Stimulated activated CD4-positive, alpha-beta T cell treated with anti-CD3 and anti-CD28 coated beads, TNF-alpha, amount 100 ng/mL, for 48 hours (primary cell): Measurements from ENCODE around the gene SPATA25.
"Not testable (repeated sequence)": the region's sequence is repeated elsewhere in the genome, so short reads cannot be mapped to it uniquely, and the experiment has no call there.

Experiments used
- DNase-seq, 3 donors: peaks; one replicate each; pipeline ENCODE4 v3.0.0-alpha.2; 2020; ENCODE audit warnings: low read depth in 3 of 3

Gene SPATA25

GRCh38 chr20:45892828-45893500 lies 5.5 kb upstream of the SPATA25 start:
- DNase-seq, result no peak

DNA sequence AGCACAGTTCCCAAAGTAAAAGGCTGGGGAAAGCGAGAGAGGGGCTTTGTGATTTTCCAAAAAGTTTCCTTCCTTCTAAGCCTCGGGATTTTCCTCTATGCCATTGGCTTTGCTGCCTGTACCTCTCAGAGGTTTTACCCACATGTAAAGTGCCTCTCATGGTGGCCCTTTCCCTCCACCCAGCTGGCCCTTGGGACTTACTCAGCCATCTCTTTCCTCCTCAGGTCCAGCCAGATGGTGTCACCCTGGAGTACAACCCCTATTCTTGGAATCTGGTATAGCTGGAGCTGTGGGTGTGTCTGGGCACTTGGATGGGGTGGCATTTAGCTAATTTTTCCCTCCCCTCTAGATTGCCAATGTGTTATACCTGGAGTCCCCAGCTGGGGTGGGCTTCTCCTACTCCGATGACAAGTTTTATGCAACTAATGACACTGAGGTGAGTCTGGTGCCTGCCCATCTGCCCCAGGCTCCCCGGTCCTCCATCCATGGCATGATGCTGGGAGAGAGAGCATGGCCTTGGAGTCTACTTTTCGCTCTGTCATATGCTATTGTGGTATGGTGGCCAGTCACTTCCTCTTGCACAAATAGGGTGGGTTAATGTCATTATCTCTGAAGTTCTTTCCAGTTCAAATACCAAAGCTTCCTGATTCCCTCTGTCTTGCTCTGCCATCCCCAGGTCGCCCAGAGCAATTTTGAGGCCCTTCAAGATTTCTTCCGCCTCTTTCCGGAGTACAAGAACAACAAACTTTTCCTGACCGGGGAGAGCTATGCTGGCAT lies 4.8 kb upstream of the SPATA25 start:
- no peak for DNase-seq

GRCh38 chr20:45890985-45891983 lies 3.9 kb upstream of the SPATA25 start, which contains the start of the genes CTSA and NEURL2:
CTSA (plus strand) TSS chr20:45891335; CDS start chr20:45891569, 234 bp downstream.
NEURL2 (minus strand) TSS chr20:45891208; CDS start chr20:45890991, 217 bp downstream.
- peak; percentile 74 to 76 (median 75) for DNase-seq

GRCh38 chr20:45890077-45890984 lies 2.9 kb upstream of the SPATA25 start:
- peak in 2 of 3 donors; percentile 29 to 48 for DNase-seq

DNA sequence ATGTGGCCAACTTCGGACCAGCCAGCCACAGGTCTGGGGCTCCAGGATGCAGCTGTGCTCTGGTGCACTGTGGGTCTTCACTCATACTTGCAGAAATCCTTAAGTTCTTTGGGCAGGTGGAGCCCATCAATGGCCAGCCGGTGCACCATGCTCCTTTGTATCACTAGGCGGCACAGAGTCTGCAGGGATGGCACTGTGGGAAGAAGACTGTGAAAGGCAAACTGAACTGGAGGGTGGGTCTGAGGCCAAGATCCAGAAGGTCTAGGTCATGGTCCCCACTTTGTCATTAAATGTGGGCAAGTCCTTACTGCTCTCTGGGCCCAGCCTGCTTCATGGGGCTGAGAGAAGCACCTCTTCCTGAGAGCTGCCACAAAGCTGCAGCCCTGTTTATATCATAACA lies 1.3 kb upstream of the SPATA25 start:
- no peak for DNase-seq

- DNase-seq, result no peak
These were observed 654 bp downstream of the SPATA25 start for GRCh38 chr20:45886590-45887345.

- no peak for DNase-seq
These were observed 4.3 kb downstream of the SPATA25 start for GRCh38 chr20:45883100-45883469.

DNA sequence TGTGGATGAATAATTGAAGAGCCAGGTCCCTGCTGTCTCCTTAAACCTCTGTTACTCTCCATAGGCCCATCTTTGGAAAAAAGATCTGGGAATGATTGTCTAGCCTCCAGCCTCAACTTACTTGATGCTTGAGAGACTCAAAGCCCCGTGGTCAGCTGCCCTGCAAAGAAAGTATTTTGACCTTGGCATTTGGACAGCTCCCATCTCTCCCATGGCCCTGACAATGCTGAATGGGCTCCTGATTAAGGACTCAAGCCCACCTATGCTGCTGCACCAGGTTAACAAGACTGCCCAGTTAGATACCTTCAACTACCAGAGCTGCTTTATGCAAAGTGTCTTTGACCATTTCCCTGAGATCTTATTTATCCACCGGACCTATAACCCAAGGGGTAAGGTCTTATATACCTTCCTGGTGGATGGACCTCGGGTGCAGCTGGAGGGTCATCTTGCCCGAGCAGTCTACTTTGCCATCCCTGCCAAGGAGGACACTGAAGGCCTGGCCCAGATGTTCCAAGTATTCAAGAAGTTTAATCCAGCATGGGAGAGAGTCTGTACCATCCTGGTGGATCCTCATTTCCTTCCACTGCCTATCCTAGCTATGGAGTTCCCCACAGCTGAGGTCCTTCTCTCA lies 4.8 kb downstream of the SPATA25 start:
- DNase-seq, result no peak

DNA sequence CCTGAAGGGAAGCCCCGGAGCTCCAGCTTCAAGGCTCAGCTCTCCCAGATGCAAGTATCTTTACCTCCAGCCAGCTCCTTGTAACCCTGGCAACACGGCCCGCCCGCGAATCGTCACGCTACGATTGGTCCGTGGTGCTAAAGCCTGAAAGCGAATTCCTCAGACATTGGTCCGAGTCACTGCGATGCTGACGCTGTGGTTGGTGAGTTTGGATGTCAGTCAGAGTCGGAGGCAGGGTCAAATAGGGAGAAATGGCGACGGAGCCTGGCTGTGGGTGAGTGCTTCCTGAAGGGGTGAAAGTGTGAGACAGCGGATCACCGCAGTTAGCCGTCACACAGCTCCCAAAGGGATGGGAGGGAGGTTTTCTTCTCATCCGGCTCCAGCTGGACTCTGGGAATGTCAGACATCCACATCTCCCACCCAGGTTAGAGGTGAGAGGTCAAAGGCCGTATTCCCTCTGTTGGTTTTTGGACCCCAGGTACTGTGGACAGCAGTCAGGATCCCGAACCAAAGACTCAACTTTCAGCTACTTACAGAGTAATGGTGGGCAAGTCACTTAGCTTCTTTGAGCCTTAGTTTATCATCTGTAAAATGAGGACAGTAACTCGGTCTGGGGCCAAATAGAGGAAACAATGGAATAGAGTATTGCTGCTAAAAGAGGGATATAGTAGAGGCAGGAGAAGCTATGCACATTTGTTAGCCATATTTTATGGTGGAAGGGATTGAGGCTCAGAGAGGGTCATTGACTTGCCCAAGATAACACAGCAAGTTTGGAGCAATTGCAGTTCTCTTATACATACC lies 6.2 kb downstream of the SPATA25 start, which contains the start of gene ZSWIM1:
Gene ZSWIM1, plus strand, starts transcription at position 240 of the 801 bp plus-strand sequence. CDS start 1,366 bp downstream, outside the sequence.
- peak; percentile 97 to 98 (median 98) for DNase-seq

GRCh38 chr20:45878076-45878761 lies 9.2 kb downstream of the SPATA25 start:
- no peak for DNase-seq

DNA sequence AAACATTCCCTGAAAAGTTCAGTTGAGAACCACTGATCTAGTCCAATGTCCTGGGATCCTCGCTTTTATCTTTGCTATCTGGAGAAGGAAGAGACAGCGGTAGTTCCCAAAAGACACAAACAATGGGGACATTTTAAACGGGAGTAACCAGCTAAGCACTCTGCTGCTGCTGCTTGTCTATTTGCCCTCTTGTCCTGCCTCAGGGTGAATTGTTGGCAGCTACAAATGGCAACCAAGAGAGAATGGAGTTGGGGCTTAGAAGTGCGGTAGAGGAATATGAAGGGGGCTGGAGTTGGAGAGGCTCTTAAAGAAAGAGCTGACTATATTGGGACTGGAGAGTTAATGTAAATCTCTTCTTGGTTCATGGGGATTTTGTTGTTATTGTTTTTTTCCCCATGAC lies 12.8 kb downstream of the SPATA25 start:
- DNase-seq, result no peak

DNA sequence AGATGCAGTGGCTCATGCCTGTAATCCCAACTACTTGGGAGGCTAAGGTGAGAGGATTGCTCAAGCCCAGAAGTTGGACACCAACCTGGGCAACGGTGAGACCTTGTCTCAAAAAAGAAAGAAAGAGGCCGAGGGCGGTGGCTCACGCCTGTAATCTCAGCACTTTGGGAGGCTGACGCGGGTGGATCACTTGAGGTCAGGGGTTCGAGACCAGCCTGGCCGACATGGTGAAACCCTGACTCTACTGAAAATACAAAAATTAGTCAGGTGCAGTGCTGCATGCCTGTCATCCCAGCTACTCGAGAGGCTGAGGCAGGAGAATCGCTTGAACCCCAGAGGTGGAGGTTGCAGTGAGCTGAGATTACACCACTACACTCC lies 13.3 kb downstream of the SPATA25 start:
- DNase-seq, result not testable (repeated sequence)

- no peak for DNase-seq
These were observed 13.9 kb downstream of the SPATA25 start for GRCh38 chr20:45873409-45874103.

GRCh38 chr20:45872626-45873025 lies 14.8 kb downstream of the SPATA25 start:
- no peak for DNase-seq

DNA sequence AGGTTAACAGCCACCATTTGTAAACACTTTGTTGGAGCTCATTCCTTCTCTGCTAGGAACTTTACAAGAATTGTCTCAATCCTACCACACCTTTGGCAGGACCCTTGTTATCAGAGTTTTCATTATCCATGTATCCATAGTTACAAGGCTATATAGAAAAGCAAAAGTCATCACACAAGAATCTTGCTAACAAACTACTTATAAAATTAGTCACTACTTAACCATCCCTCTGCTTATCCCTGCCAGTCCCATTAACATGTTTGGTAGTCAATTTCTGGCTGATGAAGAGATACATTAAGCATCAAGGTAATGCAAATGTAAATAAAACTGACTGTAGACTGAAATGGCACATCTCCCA lies 19.6 kb downstream of the SPATA25 start:
- no peak for DNase-seq

DNA sequence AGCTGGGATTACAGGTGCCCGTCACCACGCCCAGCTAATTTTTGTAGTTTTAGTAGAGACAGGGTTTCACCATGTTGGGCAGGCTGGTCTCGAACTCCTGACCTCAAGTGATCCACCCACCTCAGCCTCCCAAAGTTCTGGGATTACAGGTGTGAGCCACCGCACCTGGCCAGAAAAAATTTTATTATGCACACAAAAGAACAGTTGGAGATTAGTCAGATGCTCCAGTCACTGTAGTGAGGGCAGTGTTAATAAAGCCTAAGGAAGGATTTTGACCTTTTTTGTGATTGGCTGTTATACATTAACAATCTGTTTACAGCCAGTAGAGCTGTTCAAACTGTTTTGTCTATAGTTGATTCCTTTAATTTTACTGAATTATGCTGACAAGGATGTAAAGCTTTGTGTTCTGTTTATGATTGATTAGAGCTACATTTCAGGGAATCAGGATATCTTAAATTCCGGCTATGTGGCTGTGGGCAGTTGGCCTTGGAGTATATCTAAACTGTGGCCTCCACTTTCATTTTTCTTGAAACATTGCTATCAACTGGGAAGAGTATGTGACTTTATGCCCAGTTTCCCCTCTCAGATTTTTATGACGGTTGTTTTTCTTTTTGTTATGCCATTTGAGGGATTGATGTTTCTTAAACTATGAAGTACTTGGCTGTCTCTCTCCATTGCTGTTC lies 20.1 kb downstream of the SPATA25 start:
- DNase-seq, result no peak

- no peak for DNase-seq
These were observed 21.0 kb downstream of the SPATA25 start for GRCh38 chr20:45866454-45866853.
